ENCODE data around the gene CLPSL2.

The CLPSL2 gene

GRCh38 chr6:35778437-35778836 is 2.0 kb downstream of the CLPSL2 start:
- no peak overlapping the region for H3K9ac ChIP-seq (ENCODE audit: low read depth, low read length)
- peaks cover 17% of the 10 kb centered on the region for H3K27me3 ChIP-seq (ENCODE audit: insufficient read depth, low read length, poor library complexity)
- no peaks in the 10 kb centered on the region for H3K36me3 ChIP-seq (ENCODE audit: insufficient read depth, low read length)
- no peaks in the 10 kb centered on the region for H3K9me3 ChIP-seq (ENCODE audit: insufficient read depth, low read length, severe bottlenecking)
- H3K27ac ChIP-seq (ENCODE audit: low read length) = no peak overlapping the region
- H3K79me2 ChIP-seq (ENCODE audit: insufficient read depth, low read length) = no peaks in the 10 kb centered on the region
- H2AFZ ChIP-seq (ENCODE audit: low read depth, low read length) = no peak overlapping the region
- H3K4me1 ChIP-seq (ENCODE audit: insufficient read depth, low read length) = no peaks in the 10 kb centered on the region
- no peak overlapping the region for H3K4me2 ChIP-seq (ENCODE audit: insufficient read depth, low read length)
- no peak for ATAC-seq (ENCODE audit: insufficient read depth, low read depth)
- DNase-seq = no peak
- no peaks in the 10 kb centered on the region for H4K20me1 ChIP-seq (ENCODE audit: insufficient read depth, low read length)
- TF ChIP-seq CTCF (IDR thresholded peaks at IDR 0.05; ENCODE audit: borderline replicate concordance, extremely low read depth, low read length, poor library complexity, severe bottlenecking) (no peak), EZH2 (IDR thresholded peaks at IDR 0.05; ENCODE audit: borderline replicate concordance, low read depth, low read length, severe bottlenecking) (no peak)
- no peak overlapping the region for H3K4me3 ChIP-seq (ENCODE audit: low read depth in 1 of 2, low read length in 2 of 2)

- DNase-seq (no peak), ATAC-seq (ENCODE audit: insufficient read depth, low read depth) (no peak)
- Histone ChIP-seq H3K9ac (ENCODE audit: low read depth, low read length) (no peak within 1 kb of the TSS), H3K9me3 (ENCODE audit: insufficient read depth, low read length, severe bottlenecking) (no peaks in the 10 kb centered on the region), H3K79me2 (ENCODE audit: insufficient read depth, low read length) (no peaks in the 10 kb centered on the region), H3K4me1 (ENCODE audit: insufficient read depth, low read length) (no peaks in the 10 kb centered on the region), H3K27ac (ENCODE audit: low read length) (no peak within 1 kb of the TSS), H3K4me2 (ENCODE audit: insufficient read depth, low read length) (no peak within 1 kb of the TSS), H3K4me3 (ENCODE audit: low read depth in 1 of 2, low read length in 2 of 2) (no peak within 1 kb of the TSS), H3K36me3 (ENCODE audit: insufficient read depth, low read length) (no peaks in the 10 kb centered on the region), H3K27me3 (ENCODE audit: insufficient read depth, low read length, poor library complexity) (peaks cover 9% of the 10 kb centered on the region), H4K20me1 (ENCODE audit: insufficient read depth, low read length) (no peaks in the 10 kb centered on the region), H2AFZ (ENCODE audit: low read depth, low read length) (no peak within 1 kb of the TSS)
- TF ChIP-seq CTCF (IDR thresholded peaks at IDR 0.05; ENCODE audit: borderline replicate concordance, extremely low read depth, low read length, poor library complexity, severe bottlenecking) (no peak), EZH2 (IDR thresholded peaks at IDR 0.05; ENCODE audit: borderline replicate concordance, low read depth, low read length, severe bottlenecking) (no peak)
These were observed 4.3 kb downstream of the CLPSL2 start, which contains the start of gene CLPSL1 for GRCh38 chr6:35780719-35781118. Gene CLPSL1 (plus strand): TSS chr6:35781019. CDS start chr6:35781111, 92 bp downstream.

- TF ChIP-seq CTCF (IDR thresholded peaks at IDR 0.05; ENCODE audit: borderline replicate concordance, extremely low read depth, low read length, poor library complexity, severe bottlenecking) (no peak), EZH2 (IDR thresholded peaks at IDR 0.05; ENCODE audit: borderline replicate concordance, low read depth, low read length, severe bottlenecking) (no peak)
- no peak overlapping the region for H3K4me3 ChIP-seq (ENCODE audit: low read depth in 1 of 2, low read length in 2 of 2)
These were observed 4.9 kb downstream of the CLPSL2 start for GRCh38 chr6:35781290-35781689.

GRCh38 chr6:35782424-35782823 is 6.0 kb downstream of the CLPSL2 start:
- H3K9ac ChIP-seq (ENCODE audit: low read depth, low read length) = no peak overlapping the region
- no peaks in the 10 kb centered on the region for H4K20me1 ChIP-seq (ENCODE audit: insufficient read depth, low read length)
- H3K4me1 ChIP-seq (ENCODE audit: insufficient read depth, low read length) = no peaks in the 10 kb centered on the region
- no peaks in the 10 kb centered on the region for H3K36me3 ChIP-seq (ENCODE audit: insufficient read depth, low read length)
- H3K4me2 ChIP-seq (ENCODE audit: insufficient read depth, low read length) = no peak overlapping the region
- H3K4me3 ChIP-seq (ENCODE audit: low read depth in 1 of 2, low read length in 2 of 2) = no peak overlapping the region
- no peaks in the 10 kb centered on the region for H3K79me2 ChIP-seq (ENCODE audit: insufficient read depth, low read length)
- DNase-seq (no peak), ATAC-seq (ENCODE audit: insufficient read depth, low read depth) (no peak)
- H3K9me3 ChIP-seq (ENCODE audit: insufficient read depth, low read length, severe bottlenecking) = no peaks in the 10 kb centered on the region
- no peak overlapping the region for H2AFZ ChIP-seq (ENCODE audit: low read depth, low read length)
- no peaks in the 10 kb centered on the region for H3K27me3 ChIP-seq (ENCODE audit: insufficient read depth, low read length, poor library complexity)
- TF ChIP-seq CTCF (IDR thresholded peaks at IDR 0.05; ENCODE audit: borderline replicate concordance, extremely low read depth, low read length, poor library complexity, severe bottlenecking) (no peak), EZH2 (IDR thresholded peaks at IDR 0.05; ENCODE audit: borderline replicate concordance, low read depth, low read length, severe bottlenecking) (no peak)
- H3K27ac ChIP-seq (ENCODE audit: low read length) = no peak overlapping the region

More at GRCh38 chr6:35781290-35781689, 4.9 kb downstream of the CLPSL2 start:
- no peaks in the 10 kb centered on the region for H3K9me3 ChIP-seq (ENCODE audit: insufficient read depth, low read length, severe bottlenecking)
- no peaks in the 10 kb centered on the region for H3K4me1 ChIP-seq (ENCODE audit: insufficient read depth, low read length)
- H2AFZ ChIP-seq (ENCODE audit: low read depth, low read length) = no peak overlapping the region
- H3K27me3 ChIP-seq (ENCODE audit: insufficient read depth, low read length, poor library complexity) = peaks cover 8% of the 10 kb centered on the region
- ATAC-seq (ENCODE audit: insufficient read depth, low read depth) (no peak), DNase-seq (no peak)
- no peaks in the 10 kb centered on the region for H4K20me1 ChIP-seq (ENCODE audit: insufficient read depth, low read length)
- H3K4me2 ChIP-seq (ENCODE audit: insufficient read depth, low read length) = no peak overlapping the region
- no peak overlapping the region for H3K9ac ChIP-seq (ENCODE audit: low read depth, low read length)
- no peak overlapping the region for H3K27ac ChIP-seq (ENCODE audit: low read length)
- no peaks in the 10 kb centered on the region for H3K36me3 ChIP-seq (ENCODE audit: insufficient read depth, low read length)
- no peaks in the 10 kb centered on the region for H3K79me2 ChIP-seq (ENCODE audit: insufficient read depth, low read length)

Data from DND-41 (cell line).